ENCODE measurements around the gene OPHN1. TPM values are rescaled to one million over a fixed set of nuclear protein-coding genes. Genes with fewer than 3 reads are reported as not detected.

Gene OPHN1
- total RNA-seq, 1 donor from 2014 or later: 3.7 TPM

DNA sequence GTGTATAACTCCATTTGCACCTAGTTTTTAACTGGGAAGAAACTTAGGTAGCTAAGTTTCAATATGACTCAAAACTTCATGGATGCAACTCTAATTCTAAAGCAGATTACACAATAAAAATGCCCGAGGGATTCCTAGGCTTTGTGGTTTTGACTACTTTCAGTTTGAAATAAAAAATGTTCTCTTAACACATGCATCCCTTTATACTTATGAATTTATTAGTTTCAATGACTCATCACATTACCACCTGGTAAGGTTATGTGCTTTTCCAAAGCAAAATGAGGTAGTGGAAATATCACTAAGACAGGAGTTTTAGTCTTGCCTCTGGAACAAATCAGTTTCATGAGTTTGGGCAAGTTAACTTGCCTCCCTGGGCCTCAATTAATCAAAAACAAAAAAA lies 125.5 kb downstream of the OPHN1 start:
- Histone ChIP-seq H4K20me1 (ENCODE audit: insufficient read depth, low read length) (no peaks in the 10 kb centered on the region), H2AFZ (ENCODE audit: low read depth, low read length) (no peak overlapping the region), H3K4me3 (ENCODE audit: insufficient read depth, low read depth, low read length) (no peak overlapping the region), H3K9me3 (ENCODE audit: insufficient read depth, low read depth, low read length) (no peaks in the 10 kb centered on the region), H3K4me2 (ENCODE audit: low read length) (peak overlapping the region; percentile 55), H3K36me3 (ENCODE audit: insufficient read depth, low read length) (no peaks in the 10 kb centered on the region), H3K27ac (ENCODE audit: low read depth, low read length) (peak overlapping the region; percentile 25), H3K4me1 (ENCODE audit: insufficient read depth, low read length) (no peaks in the 10 kb centered on the region), H3K27me3 (ENCODE audit: insufficient read depth, low read length) (no peaks in the 10 kb centered on the region), H3K9ac (ENCODE audit: low read length) (no peak overlapping the region), H3K79me2 (ENCODE audit: insufficient read depth, low read length) (no peaks in the 10 kb centered on the region)
- Mint-ChIP-seq H3K27ac (ENCODE audit: unreplicated experiment) (no peak overlapping the region), H3K4me1 (ENCODE audit: low read depth, unreplicated experiment) (no peaks in the 10 kb centered on the region), H3K27me3 (ENCODE audit: low read depth, unreplicated experiment) (no peaks in the 10 kb centered on the region), H3K9me3 (ENCODE audit: unreplicated experiment) (no peaks in the 10 kb centered on the region), H3K4me3 (ENCODE audit: unreplicated experiment) (no peak overlapping the region), H3K36me3 (ENCODE audit: low read depth, unreplicated experiment) (peaks cover 2% of the 10 kb centered on the region)
- peak; percentile 85 for DNase-seq (ENCODE audit: low read depth)
- FAIRE-seq: no peak
- TF ChIP-seq, protein P1, sequence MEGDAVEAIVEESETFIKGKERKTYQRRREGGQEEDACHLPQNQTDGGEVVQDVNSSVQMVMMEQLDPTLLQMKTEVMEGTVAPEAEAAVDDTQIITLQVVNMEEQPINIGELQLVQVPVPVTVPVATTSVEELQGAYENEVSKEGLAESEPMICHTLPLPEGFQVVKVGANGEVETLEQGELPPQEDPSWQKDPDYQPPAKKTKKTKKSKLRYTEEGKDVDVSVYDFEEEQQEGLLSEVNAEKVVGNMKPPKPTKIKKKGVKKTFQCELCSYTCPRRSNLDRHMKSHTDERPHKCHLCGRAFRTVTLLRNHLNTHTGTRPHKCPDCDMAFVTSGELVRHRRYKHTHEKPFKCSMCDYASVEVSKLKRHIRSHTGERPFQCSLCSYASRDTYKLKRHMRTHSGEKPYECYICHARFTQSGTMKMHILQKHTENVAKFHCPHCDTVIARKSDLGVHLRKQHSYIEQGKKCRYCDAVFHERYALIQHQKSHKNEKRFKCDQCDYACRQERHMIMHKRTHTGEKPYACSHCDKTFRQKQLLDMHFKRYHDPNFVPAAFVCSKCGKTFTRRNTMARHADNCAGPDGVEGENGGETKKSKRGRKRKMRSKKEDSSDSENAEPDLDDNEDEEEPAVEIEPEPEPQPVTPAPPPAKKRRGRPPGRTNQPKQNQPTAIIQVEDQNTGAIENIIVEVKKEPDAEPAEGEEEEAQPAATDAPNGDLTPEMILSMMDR (IDR thresholded peaks at IDR 0.05; ENCODE audit: insufficient read depth, low read depth, low read length): no peak
- TF ChIP-seq EZH2 (IDR thresholded peaks at IDR 0.05; ENCODE audit: insufficient read depth, low read length): no peak

DNA sequence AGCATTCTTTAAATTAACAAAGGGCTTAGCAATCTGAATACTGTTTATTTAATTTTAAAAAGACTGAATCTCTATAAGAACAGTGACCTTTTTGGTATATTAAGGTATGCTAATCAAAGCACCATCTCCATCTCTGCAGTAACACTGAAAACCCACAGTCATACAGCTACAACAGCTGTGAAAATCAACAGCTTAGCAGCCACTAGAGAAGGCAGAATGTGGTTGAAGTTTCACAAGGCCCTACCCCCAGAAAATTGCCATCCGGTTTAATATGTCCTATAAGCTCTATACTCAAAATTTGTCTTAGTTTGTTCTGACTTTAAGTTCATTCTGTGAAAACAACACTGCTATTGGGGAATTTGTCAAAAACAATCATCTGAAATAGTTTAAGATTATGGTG lies 128.7 kb downstream of the OPHN1 start:
- no peak overlapping the region for H3K4me3 Mint-ChIP-seq (ENCODE audit: unreplicated experiment)
- no peak for TF ChIP-seq EZH2 (IDR thresholded peaks at IDR 0.05; ENCODE audit: insufficient read depth, low read length)
- TF ChIP-seq, protein P1 (IDR thresholded peaks at IDR 0.05; ENCODE audit: insufficient read depth, low read depth, low read length): no peak
- H3K27me3 Mint-ChIP-seq (ENCODE audit: low read depth, unreplicated experiment): no peaks in the 10 kb centered on the region

DNA sequence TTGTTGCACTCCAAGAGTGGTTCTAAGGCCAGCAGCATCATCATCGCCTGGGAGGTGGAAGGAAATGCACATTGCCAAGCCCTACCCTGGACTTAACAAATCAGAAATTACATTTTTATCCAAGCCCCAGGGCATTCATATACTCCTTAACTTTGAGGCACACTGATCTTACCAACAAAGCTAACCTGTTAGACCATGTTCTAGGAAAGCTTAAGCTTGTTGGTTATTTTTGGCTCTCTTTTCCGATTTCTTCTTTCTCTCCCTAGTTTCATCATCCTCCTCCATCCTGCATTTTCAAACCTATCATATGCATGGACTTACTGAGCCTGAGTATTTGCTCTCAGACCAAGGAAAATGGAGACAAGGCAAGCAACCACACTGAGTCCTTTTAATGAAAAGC lies 133.4 kb downstream of the OPHN1 start:
- Histone ChIP-seq H3K27me3 (ENCODE audit: insufficient read depth, low read length) (no peaks in the 10 kb centered on the region), H3K9ac (ENCODE audit: low read length) (no peak overlapping the region), H3K4me2 (ENCODE audit: low read length) (no peak overlapping the region), H3K4me3 (ENCODE audit: insufficient read depth, low read depth, low read length) (no peak overlapping the region), H3K4me1 (ENCODE audit: insufficient read depth, low read length) (no peaks in the 10 kb centered on the region), H4K20me1 (ENCODE audit: insufficient read depth, low read length) (no peaks in the 10 kb centered on the region), H3K36me3 (ENCODE audit: insufficient read depth, low read length) (no peaks in the 10 kb centered on the region), H3K79me2 (ENCODE audit: insufficient read depth, low read length) (no peaks in the 10 kb centered on the region), H3K9me3 (ENCODE audit: insufficient read depth, low read depth, low read length) (no peaks in the 10 kb centered on the region), H2AFZ (ENCODE audit: low read depth, low read length) (no peak overlapping the region), H3K27ac (ENCODE audit: low read depth, low read length) (no peak overlapping the region)
- Mint-ChIP-seq H3K9me3 (ENCODE audit: unreplicated experiment) (no peaks in the 10 kb centered on the region), H3K4me1 (ENCODE audit: low read depth, unreplicated experiment) (no peaks in the 10 kb centered on the region), H3K27me3 (ENCODE audit: low read depth, unreplicated experiment) (no peaks in the 10 kb centered on the region), H3K4me3 (ENCODE audit: unreplicated experiment) (no peak overlapping the region), H3K27ac (ENCODE audit: unreplicated experiment) (no peak overlapping the region), H3K36me3 (ENCODE audit: low read depth, unreplicated experiment) (no peaks in the 10 kb centered on the region)
- FAIRE-seq (peak; percentile 88), DNase-seq (ENCODE audit: low read depth) (no peak)
- TF ChIP-seq, protein P1 (IDR thresholded peaks at IDR 0.05; ENCODE audit: insufficient read depth, low read depth, low read length): no peak
- TF ChIP-seq EZH2 (IDR thresholded peaks at IDR 0.05; ENCODE audit: insufficient read depth, low read length): no peak

More for the DNA sequence above, 128.7 kb downstream of the OPHN1 start:
- no peaks in the 10 kb centered on the region for H4K20me1 ChIP-seq (ENCODE audit: insufficient read depth, low read length)
- Mint-ChIP-seq H3K9me3 (ENCODE audit: unreplicated experiment) (no peaks in the 10 kb centered on the region), H3K27ac (ENCODE audit: unreplicated experiment) (no peak overlapping the region), H3K36me3 (ENCODE audit: low read depth, unreplicated experiment) (peaks cover 2% of the 10 kb centered on the region), H3K4me1 (ENCODE audit: low read depth, unreplicated experiment) (no peaks in the 10 kb centered on the region)
- no peaks in the 10 kb centered on the region for H3K4me1 ChIP-seq (ENCODE audit: insufficient read depth, low read length)
- H3K4me3 ChIP-seq (ENCODE audit: insufficient read depth, low read depth, low read length): no peak overlapping the region
- H3K27ac ChIP-seq (ENCODE audit: low read depth, low read length): no peak overlapping the region
- no peaks in the 10 kb centered on the region for H3K27me3 ChIP-seq (ENCODE audit: insufficient read depth, low read length)
- no peak overlapping the region for H2AFZ ChIP-seq (ENCODE audit: low read depth, low read length)
- no peaks in the 10 kb centered on the region for H3K79me2 ChIP-seq (ENCODE audit: insufficient read depth, low read length)
- peak; percentile 34 for FAIRE-seq
- H3K4me2 ChIP-seq (ENCODE audit: low read length): no peak overlapping the region
- H3K36me3 ChIP-seq (ENCODE audit: insufficient read depth, low read length): no peaks in the 10 kb centered on the region
- H3K9ac ChIP-seq (ENCODE audit: low read length): no peak overlapping the region
- no peak for DNase-seq (ENCODE audit: low read depth)
- no peaks in the 10 kb centered on the region for H3K9me3 ChIP-seq (ENCODE audit: insufficient read depth, low read depth, low read length)
